ENCODE measurements around the gene SMAD3.
"Not testable (repeated sequence)": the region's sequence is repeated elsewhere in the genome, so short reads cannot be mapped to it uniquely, and the experiment has no call there.

Gene SMAD3

DNA sequence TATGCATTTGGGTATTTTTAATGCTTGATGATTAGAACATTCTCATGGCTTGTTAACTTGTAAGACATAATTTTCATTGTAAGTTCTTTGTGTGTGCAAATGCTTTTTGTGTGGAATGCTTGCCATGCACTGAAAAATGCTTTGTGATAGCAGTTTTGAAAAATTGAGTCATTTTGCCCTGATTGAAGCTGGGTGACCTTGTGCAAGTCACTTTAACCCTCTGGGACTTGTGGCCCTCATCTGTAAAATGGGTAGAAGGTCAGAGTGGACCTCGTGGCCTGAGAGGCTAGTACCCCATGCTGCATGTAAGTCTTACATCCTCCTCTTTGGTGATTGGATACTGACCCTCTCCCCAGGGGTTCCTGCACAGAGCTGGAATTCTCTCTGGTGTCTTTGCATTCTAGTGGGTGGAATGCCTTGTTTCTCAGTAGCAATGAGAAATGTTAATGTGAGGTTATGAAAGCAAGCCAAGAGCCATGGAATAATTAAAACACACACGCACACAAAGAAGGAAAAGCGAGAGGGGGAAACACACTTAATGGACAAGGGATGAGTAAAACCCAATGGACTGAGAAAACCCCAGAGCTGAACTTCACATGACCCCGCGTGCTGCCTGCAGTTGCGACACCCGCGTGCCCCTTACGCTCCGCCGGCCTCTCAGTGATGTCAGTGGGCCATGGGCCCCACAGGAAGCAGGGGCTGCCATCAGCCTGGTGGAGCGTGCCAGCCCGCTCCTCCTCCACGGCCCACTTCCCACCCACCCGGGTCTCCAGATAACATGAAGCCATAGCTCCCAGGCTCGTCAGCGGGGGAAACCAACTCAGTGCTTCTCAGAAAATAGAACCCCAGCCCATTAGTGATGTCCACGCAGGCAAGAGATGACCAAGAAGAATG is 44.0 kb downstream of the SMAD3 start:
- peak; percentile 94 for DNase-seq (ENCODE audit: low read depth)

GRCh38 chr15:67110361-67110781 is 45.0 kb downstream of the SMAD3 start:
- no peak for DNase-seq (ENCODE audit: low read depth)

- DNase-seq (ENCODE audit: low read depth): no peak
Measured at GRCh38 chr15:67110958-67111864, 45.8 kb downstream of the SMAD3 start.

- no peak for DNase-seq (ENCODE audit: low read depth)
Measured at GRCh38 chr15:67114046-67114445, 48.6 kb downstream of the SMAD3 start.

DNA sequence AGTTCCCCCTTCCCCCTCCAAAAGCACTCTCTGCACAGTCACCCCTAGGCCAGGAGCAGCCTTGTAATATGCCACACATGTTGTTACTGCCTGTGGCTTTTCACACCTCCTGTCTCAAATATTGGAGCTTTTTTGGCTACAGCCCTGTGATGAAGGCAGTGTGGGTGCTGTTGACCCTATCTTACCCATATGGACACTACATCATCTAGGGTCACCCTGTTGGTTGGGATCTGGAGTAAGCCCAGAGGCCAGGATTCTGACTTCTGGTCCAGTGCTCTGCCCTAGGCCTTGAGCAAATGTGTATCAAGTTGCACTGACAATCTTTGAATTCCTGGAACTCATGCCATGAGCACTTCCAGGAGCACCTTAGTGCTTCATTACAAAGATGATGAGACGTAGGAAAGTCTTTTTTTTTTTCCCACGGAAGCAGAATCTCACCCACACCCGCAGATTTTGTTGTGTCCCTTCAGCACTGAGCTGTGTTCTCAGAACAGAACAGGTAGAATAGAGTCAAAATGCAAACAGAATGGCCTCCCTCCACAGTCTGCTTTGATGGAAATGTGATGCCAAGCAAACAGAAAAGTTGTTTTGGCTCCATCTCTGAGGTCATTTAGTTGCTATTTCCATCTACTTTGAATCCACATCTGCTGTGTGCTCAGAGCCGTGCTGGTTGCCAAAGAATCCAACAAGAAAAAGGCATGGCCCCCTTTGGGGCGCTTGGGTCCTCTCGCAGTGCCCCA is 49.6 kb downstream of the SMAD3 start:
- no peak for DNase-seq (ENCODE audit: low read depth)

DNA sequence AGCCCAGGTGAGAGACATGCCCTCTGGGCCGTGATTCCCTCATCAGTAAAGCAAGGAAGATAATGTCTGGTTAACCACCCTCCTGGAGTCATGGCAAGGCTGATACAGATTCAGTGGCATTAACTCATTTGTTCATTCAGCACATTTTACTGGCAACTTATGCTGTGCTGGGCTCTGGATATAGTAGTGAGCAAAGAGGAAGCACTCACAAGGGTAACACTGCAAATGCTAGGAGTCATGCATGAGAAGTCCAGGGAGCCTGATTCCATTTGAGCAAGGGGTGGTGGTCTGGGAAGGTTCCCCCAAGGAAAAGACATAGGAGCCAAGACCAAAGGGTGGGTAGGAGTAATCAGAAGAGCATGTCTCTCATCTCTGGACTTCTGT is 50.2 kb downstream of the SMAD3 start:
- no peak for DNase-seq (ENCODE audit: low read depth)

DNA sequence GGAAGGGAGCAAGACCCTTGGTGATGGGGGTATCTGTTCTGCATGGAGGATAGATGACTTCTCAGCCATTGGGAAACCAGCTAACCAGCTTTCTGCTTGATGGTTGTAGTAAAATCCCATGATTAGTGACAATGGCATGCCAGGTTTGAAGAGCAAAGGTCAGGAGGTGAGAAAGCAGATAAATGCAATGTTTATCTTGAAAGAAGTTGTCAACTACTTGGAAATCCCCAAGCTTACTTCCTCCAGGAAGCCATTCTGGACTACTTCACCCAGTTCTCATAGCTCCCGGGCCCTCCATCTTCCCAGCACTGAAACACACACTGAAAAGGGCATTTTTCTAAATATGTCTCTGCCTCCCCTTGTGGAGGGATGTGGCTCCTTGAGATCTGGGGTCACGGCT is 51.3 kb downstream of the SMAD3 start:
- peak; percentile 59 for DNase-seq (ENCODE audit: low read depth)

DNA sequence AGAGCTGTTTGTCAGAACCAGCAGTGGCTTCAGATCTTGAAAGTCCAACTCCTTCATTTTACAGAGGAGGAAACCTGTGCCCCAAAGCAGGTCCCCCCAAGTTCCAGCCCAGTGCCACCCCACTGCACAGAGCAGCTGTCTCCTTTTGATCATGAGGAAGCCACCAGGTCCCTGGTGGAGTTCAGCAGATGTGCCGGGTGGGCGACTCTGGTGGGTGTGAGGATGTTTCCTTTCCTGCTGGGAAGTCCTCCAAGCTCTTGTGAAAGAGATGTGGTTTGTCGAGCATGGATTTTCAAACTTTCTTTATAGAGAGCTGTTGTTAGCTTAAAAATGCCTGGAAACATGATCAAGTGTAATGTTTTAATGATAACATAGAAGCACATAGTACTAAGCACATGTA is 52.0 kb downstream of the SMAD3 start:
- peak; percentile 55 for DNase-seq (ENCODE audit: low read depth)

DNA sequence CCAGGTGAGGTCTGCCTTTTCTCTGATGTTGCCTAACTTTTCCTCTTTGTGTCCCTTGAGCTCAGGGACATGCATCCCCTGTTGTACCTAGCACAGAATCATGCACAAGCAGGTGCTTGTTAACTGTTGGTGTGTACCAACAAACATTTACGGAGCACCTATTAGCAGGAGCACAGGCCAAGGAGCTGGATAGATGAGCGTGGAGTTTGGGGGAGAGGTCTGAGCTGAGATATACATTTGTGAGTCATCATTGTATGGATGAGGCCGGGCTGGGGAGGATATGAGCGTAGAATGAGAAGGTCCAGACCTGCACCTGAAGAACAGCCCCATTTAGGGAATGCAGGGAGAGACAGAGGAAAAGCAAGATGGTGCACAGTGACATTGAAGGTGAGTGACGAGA is 53.4 kb downstream of the SMAD3 start:
- peak; percentile 61 for DNase-seq (ENCODE audit: low read depth)

GRCh38 chr15:67119238-67119846 is 53.9 kb downstream of the SMAD3 start:
- DNase-seq (ENCODE audit: low read depth): no peak

GRCh38 chr15:67120009-67120838 is 54.8 kb downstream of the SMAD3 start:
- no peak for DNase-seq (ENCODE audit: low read depth)

DNA sequence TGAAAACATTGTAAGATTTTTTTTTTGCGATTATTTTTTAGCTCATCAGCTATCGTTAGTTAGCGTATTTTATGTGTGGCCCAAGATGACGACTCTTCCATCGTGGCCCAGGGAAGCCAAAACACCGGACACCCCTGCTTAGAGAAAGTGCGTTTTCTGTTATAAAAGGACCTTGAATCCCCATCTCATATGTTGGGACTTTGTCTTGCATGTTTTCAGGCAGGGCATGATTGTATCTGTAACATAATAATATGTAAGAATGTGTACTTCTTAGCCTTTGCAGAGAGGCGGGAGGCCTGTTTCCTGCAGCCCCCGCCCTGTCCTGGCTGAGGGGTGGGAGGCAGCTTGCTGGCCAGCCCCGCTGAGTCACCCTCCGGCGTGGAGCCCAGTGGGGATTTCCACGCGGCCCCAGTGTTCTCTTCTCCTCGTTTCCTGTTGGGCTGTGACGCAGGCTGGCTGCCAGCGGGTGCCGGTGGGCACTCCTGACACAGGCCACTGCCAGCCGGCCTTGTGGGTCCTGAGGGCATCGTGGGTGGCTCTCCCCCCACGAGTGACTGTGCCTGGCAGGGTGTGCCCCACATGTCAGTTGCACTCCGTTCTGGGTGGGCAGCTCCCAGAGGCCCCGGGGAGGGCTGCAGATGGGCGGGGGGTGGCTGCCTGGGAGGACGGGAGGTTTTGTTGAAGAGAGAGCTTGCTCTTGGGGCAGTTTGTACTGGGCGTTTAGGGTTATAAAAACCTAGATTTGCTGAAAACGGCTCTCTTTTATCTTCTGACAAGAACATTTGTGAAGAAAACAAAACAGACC is 55.6 kb downstream of the SMAD3 start:
- peak; percentile 90 for DNase-seq (ENCODE audit: low read depth)

DNA sequence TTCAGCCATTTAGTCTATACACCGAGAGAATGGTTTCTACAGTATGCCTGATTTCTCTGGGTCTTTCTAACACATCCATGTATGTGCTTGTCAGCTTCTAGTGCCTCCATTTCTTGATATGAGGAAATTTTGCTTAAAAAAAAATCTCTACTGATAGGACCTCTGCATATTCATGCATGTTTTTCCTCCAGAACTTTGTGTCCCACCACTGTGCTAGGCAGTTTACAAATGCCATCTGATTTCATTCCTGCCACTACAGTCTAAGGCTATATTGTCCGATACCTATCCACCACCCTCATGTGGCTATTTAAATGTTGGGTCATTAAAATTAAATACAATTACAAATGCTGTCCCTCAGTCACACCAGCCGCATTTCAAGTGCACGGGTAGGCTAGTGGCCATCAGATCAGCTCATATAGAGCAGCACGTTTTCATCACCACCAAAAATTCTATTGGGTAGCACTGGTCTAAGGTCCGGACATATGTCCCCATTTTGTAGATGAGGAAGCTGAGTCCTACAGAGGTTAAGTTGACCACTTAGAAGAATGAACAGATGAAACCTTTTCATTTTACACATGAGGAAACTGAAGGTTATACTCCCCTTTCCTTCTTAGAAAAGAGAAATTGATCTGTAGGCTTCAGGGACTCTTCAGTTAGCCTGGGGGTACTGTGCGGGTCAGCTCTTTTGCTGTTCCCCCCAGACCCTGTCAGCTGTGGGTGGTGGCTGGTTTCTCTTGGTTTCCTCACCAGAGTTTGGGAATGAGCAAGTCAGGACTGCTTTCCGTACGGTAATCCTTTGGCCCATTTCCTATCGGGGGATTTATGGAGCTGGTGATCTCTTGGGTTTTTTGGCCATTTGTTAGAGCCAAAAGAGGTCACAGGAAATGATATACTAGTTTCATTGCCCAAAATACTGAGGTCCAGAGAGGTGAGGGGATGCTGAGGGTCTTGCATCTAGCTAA is 56.5 kb downstream of the SMAD3 start:
- DNase-seq (ENCODE audit: low read depth): no peak

DNA sequence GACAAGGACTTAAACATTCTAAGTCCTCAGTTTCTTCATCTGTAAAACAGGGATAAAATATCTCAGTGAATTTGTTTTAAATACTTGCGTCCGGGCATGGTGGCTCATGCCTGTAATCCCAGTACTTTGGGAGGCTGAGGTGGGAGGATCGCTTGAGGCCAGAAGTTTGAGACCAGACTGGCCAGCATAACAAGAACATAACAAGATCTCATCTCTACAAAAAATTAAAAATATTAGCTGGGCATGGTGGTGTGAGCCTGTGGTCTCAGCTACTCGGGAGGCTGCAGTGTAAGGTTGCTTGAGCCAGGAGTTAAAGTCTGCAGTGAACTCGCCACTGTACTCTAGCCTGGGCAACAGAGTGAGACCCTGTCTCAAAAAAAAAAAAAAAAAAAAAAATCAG is 57.4 kb downstream of the SMAD3 start:
- not testable (repeated sequence) for DNase-seq (ENCODE audit: low read depth)

DNA sequence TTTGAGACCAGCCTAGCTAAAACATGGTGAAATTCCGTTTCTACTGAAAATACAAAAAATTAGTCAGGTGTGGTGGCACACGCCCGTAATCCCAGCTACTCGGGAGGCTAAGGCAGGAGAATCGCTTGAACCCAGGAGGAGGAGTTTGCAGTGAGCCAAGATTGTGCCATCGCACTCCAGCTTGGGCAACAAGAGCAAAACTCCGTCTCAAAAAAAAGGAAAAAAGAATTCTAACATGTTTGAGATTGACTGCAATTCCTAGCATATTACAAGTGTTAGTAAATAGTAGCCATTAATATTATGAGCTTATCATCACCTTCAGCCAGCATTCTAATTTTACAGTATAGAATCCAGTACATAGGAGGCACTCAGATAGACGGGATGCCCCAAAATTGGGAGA is 57.9 kb downstream of the SMAD3 start:
- not testable (repeated sequence) for DNase-seq (ENCODE audit: low read depth)

- DNase-seq (ENCODE audit: low read depth): peak; percentile 30
Measured at GRCh38 chr15:67124111-67124510, 58.7 kb downstream of the SMAD3 start.

DNA sequence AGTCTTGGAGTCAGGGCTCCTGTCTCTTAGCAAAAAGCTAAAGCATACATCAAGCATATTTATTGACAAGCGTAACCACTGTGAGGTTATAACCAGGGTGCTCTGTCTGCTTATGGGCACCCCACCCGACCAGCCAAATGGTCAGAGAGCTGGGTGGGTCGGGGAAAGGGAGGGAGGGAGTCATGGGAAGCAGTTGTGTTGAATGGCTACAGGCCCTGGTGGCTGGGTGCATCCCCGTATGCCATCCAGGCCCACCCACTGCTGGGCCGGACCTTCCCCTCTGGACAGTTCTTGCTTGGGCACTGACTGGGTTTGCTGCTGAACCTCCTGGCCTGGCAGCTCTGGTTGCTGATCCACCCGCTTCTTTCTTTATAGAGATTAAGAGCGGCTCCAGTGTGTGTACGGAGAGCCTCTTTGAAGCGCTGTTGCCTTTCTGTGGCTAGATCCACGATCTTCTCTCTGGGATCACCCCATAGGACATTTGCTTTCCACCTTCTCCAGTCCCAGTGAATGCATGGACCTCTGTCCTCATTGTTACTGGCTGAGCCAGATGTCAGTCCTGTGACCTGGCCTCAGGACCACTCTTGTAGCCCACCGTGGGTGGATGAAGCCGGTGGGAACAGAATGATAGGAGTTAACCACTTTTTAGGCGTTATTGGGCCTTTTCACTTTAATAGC is 59.6 kb downstream of the SMAD3 start:
- DNase-seq (ENCODE audit: low read depth): no peak
